Measurements from ENCODE around the gene EFNA3.

- TF ChIP-seq CTCF (conservative IDR thresholded peaks at IDR 0.05; ENCODE audit: low read depth, low read length) (no peak), EZH2 (IDR thresholded peaks at IDR 0.05; ENCODE audit: low read length, unreplicated experiment) (no peak)
Measured at GRCh38 chr1:155069551-155070157, 9.0 kb upstream of the EFNA3 start.

Data from PC-3 (cell line).